GM23338 (cell line): Measurements from ENCODE around the gene FSHB. TPM values are rescaled to one million over a fixed set of nuclear protein-coding genes. Genes with fewer than 3 reads are reported as not detected.

Source experiments
- ATAC-seq: fragments of 200-7000 bp; cut with Tn5 transposase; 3 replicates; pipeline ENCODE4 v1.9.1; 2020
- DNase-seq: peaks from one replicate; pipeline ENCODE4 v3.0.0-alpha.2; 2015; ENCODE audit warnings: low spot score
- H2AFZ ChIP-seq: fragments of 200-600 bp; sonication (generic); 2 replicates; pipeline ENCODE4 v1.8.0; 2016; ENCODE audit warnings: antibody characterized with exemption, mild to moderate bottlenecking, moderate library complexity
- H3F3A ChIP-seq: fragments of 200-600 bp; sonication (generic); replicated peaks from 2 replicates; pipeline ENCODE4 v1.8.0; 2017; ENCODE audit warnings: antibody characterized with exemption, mixed run types, low read depth
- H3K27ac ChIP-seq: fragments of 200-600 bp; sonication (generic); 2 replicates; pipeline ENCODE4 v1.6.1; 2016; ENCODE audit warnings: low read depth
- H3K27me3 ChIP-seq: fragments of 200-600 bp; sonication (generic); 2 replicates; pipeline ENCODE4 v1.8.0; 2016; ENCODE audit warnings: mild to moderate bottlenecking, mixed run types, moderate library complexity; ENCODE audit not compliant: insufficient read depth
- H3K36me3 ChIP-seq: fragments of 200-600 bp; sonication (generic); 2 replicates; pipeline ENCODE4 v1.8.0; 2016; ENCODE audit warnings: mild to moderate bottlenecking; ENCODE audit not compliant: insufficient read depth
- H3K4me1 ChIP-seq: fragments of 200-600 bp; sonication (generic); 2 replicates; pipeline ENCODE4 v1.8.0; 2016; ENCODE audit warnings: mild to moderate bottlenecking, moderate library complexity; ENCODE audit not compliant: insufficient read depth
- H3K4me2 ChIP-seq: fragments of 200-600 bp; sonication (generic); 2 replicates; pipeline ENCODE4 v1.7.1; 2017; ENCODE audit warnings: mixed run types
- H3K4me3 ChIP-seq: fragments of 200-600 bp; sonication (generic); 2 replicates; pipeline ENCODE4 v1.6.1; 2016; ENCODE audit warnings: mixed run types
- H3K79me2 ChIP-seq: fragments of 200-600 bp; sonication (generic); replicated peaks from 2 replicates; pipeline ENCODE4 v1.8.0; 2017; ENCODE audit warnings: mild to moderate bottlenecking; ENCODE audit not compliant: insufficient read depth
- H3K9me2 ChIP-seq: fragments of 200-600 bp; sonication (generic); 2 replicates; pipeline ENCODE4 v1.8.0; 2017; ENCODE audit not compliant: insufficient read depth
- H4K20me1 ChIP-seq: fragments of 200-600 bp; sonication (generic); replicated peaks from 2 replicates; pipeline ENCODE4 v1.8.0; 2017; ENCODE audit warnings: mild to moderate bottlenecking; ENCODE audit not compliant: insufficient read depth
- H3K27ac Mint-ChIP-seq: 2 replicates; pipeline ENCODE4 v1.8.0; 2020; ENCODE audit warnings: inconsistent platforms, mild to moderate bottlenecking, moderate library complexity, mixed read lengths
- H3K27me3 Mint-ChIP-seq: 3 replicates; pipeline ENCODE4 v1.8.0; 2022; ENCODE audit warnings: low read depth, mild to moderate bottlenecking, moderate library complexity, mixed read lengths, inconsistent platforms; ENCODE audit not compliant: insufficient read depth, poor library complexity
- H3K36me3 Mint-ChIP-seq: 3 replicates; pipeline ENCODE4 v1.8.0; 2021; ENCODE audit warnings: low read depth, mild to moderate bottlenecking, inconsistent platforms, moderate library complexity, mixed read lengths
- H3K4me1 Mint-ChIP-seq: 3 replicates; pipeline ENCODE4 v1.8.0; 2020; ENCODE audit warnings: mild to moderate bottlenecking, inconsistent platforms, mixed read lengths
- H3K4me3 Mint-ChIP-seq: 3 replicates; pipeline ENCODE4 v1.8.0; 2021; ENCODE audit warnings: moderate library complexity, mild to moderate bottlenecking, inconsistent platforms, mixed read lengths
- H3K9me3 Mint-ChIP-seq: 3 replicates; pipeline ENCODE4 v1.8.0; 2020; ENCODE audit warnings: moderate library complexity, mild to moderate bottlenecking, inconsistent platforms, mixed read lengths
- NANOG ChIP-seq: IDR thresholded peaks from 2 replicates; pipeline ENCODE4 v1.6.1; 2016; ENCODE audit warnings: antibody characterized with exemption, borderline replicate concordance
- POLR2AphosphoS5 ChIP-seq: IDR thresholded peaks from 2 replicates; pipeline ENCODE4 v1.6.1; 2016; ENCODE audit warnings: antibody characterized with exemption, low read depth
- ZNF114 ChIP-seq: fragments of 250-450 bp; sonication (Bioruptor Pico); IDR thresholded peaks from 2 replicates; pipeline ENCODE4 v1.5.0; 2020; ENCODE audit warnings: mild to moderate bottlenecking, moderate library complexity
- ZNF331 ChIP-seq: fragments of 250-450 bp; sonication (Bioruptor Pico); IDR thresholded peaks from 2 replicates; pipeline ENCODE4 v1.5.0; 2020; ENCODE audit warnings: low read depth, mild to moderate bottlenecking, moderate library complexity
- polyA plus RNA-seq: library from polyadenylated mRNA; unstranded; fragments of >200 nt; fragmentation: Nextera tagmentation; extraction: Ambion mirVana; gene quantifications from 2 replicates; pipeline ENCODE4 v1.2.1, GENCODE V29; 2016
- total RNA-seq: library from RNA; depleted of rRNA; stranded (reverse); fragments of >200 nt; shearing (Covaris generic); gene quantifications from 2 replicates; pipeline ENCODE4 v1.2.3, GENCODE V29; 2014
- TF ChIP-seq, protein P1 (sequence below), 2 experiments: fragments of 200-600 bp in 1 of 2; sonication (generic) in 1 of 2; conservative IDR thresholded peaks; 2 replicates each; pipeline versions ENCODE4 v1.5.1 to v1.6.1; 2016 to 2017; ENCODE audit warnings: antibody characterized with exemption in 2 of 2, low read depth in 2 of 2, mild to moderate bottlenecking in 2 of 2, moderate library complexity in 1 of 2
- TF ChIP-seq, protein P2 (sequence below): IDR thresholded peaks from one replicate; pipeline ENCODE4 v1.6.1; 2018; ENCODE audit warnings: antibody characterized with exemption; ENCODE audit not compliant: unreplicated experiment
- TF ChIP-seq, protein P3 (sequence below): fragments of 250-450 bp; sonication (Bioruptor Pico); IDR thresholded peaks from 2 replicates; pipeline ENCODE4 v1.5.0; 2020; ENCODE audit warnings: mild to moderate bottlenecking, moderate library complexity
- TF ChIP-seq, protein P4 (sequence below): IDR thresholded peaks from 2 replicates; pipeline ENCODE4 v1.6.1; 2016; ENCODE audit warnings: antibody characterized with exemption

The FSHB gene
- total and polyA plus RNA-seq, 2 experiments from 2014 or later: not detected

DNA sequence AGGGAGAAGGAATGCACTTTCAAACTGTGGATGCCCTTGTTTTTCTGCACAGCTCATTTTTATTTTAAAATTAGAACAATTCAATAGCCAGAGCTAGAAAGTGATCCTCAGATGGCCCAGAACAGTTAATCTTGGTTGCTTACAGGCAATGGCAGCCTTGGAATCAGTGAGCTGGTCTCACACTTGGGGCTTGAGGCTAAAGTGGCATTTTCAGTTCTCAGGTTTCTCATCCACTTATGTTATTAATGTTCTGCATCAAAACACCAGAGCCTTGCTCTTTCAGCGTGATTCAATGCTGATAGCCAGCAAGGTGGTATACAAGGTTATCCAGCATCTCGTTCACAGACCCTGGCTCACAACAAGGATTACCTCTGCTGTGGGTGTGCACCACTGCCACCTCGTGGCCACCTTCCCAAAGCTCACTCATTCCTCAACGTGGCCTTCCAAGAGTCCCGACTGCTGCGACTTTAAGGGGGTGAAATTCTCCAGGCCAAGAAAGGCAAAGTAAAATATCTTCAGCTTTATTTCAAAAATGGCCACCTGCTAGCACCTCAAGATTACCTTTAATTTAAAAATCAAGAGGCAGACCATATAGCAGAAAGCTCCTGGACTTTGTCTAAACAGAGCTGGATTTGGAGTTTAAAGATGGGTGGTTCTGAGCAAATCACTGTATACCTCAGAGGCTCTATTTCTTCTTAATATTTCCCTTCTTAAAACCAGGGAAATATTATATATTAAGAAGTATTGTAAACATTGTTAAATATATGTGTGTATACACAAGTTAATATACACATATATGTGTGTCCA, 34.2 kb upstream of the FSHB start:
- TF ChIP-seq, protein P1, sequence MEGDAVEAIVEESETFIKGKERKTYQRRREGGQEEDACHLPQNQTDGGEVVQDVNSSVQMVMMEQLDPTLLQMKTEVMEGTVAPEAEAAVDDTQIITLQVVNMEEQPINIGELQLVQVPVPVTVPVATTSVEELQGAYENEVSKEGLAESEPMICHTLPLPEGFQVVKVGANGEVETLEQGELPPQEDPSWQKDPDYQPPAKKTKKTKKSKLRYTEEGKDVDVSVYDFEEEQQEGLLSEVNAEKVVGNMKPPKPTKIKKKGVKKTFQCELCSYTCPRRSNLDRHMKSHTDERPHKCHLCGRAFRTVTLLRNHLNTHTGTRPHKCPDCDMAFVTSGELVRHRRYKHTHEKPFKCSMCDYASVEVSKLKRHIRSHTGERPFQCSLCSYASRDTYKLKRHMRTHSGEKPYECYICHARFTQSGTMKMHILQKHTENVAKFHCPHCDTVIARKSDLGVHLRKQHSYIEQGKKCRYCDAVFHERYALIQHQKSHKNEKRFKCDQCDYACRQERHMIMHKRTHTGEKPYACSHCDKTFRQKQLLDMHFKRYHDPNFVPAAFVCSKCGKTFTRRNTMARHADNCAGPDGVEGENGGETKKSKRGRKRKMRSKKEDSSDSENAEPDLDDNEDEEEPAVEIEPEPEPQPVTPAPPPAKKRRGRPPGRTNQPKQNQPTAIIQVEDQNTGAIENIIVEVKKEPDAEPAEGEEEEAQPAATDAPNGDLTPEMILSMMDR (conservative IDR thresholded peaks at IDR 0.05; ENCODE audit: low read depth in 2 of 2): peak; percentile 85 to 96
- no peak for TF ChIP-seq ZNF114
- TF ChIP-seq, protein P2, sequence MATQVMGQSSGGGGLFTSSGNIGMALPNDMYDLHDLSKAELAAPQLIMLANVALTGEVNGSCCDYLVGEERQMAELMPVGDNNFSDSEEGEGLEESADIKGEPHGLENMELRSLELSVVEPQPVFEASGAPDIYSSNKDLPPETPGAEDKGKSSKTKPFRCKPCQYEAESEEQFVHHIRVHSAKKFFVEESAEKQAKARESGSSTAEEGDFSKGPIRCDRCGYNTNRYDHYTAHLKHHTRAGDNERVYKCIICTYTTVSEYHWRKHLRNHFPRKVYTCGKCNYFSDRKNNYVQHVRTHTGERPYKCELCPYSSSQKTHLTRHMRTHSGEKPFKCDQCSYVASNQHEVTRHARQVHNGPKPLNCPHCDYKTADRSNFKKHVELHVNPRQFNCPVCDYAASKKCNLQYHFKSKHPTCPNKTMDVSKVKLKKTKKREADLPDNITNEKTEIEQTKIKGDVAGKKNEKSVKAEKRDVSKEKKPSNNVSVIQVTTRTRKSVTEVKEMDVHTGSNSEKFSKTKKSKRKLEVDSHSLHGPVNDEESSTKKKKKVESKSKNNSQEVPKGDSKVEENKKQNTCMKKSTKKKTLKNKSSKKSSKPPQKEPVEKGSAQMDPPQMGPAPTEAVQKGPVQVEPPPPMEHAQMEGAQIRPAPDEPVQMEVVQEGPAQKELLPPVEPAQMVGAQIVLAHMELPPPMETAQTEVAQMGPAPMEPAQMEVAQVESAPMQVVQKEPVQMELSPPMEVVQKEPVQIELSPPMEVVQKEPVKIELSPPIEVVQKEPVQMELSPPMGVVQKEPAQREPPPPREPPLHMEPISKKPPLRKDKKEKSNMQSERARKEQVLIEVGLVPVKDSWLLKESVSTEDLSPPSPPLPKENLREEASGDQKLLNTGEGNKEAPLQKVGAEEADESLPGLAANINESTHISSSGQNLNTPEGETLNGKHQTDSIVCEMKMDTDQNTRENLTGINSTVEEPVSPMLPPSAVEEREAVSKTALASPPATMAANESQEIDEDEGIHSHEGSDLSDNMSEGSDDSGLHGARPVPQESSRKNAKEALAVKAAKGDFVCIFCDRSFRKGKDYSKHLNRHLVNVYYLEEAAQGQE: no peak
- H3K9me3 Mint-ChIP-seq: peaks cover 9% of the 10 kb centered on the region; the same call in 1 of the 3 replicates
- H3F3A ChIP-seq: no peaks in the 10 kb centered on the region

DNA sequence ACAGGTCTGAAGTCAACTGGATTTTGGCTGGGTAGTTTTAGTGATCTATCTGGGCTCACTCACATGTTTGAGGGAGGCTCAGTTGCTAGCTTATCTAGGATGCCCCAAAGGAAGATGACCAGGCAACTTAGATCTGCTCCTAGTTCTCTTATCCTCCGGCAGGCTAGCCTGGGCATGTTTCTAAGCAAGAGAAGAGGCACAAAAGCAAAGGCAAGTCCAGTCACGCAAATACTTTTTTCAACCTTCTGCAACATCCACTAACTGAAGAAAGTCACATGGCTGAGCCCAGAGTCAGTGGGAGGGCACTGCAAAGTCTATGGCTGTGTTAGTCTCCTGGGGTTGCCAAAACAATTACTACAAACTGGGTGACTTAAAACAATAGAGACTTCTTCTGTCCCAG, 32.9 kb upstream of the FSHB start:
- H3K27ac Mint-ChIP-seq: no peak overlapping the region
- H3K4me3 Mint-ChIP-seq: no peak overlapping the region
- ATAC-seq: no peak
- TF ChIP-seq, protein P3, sequence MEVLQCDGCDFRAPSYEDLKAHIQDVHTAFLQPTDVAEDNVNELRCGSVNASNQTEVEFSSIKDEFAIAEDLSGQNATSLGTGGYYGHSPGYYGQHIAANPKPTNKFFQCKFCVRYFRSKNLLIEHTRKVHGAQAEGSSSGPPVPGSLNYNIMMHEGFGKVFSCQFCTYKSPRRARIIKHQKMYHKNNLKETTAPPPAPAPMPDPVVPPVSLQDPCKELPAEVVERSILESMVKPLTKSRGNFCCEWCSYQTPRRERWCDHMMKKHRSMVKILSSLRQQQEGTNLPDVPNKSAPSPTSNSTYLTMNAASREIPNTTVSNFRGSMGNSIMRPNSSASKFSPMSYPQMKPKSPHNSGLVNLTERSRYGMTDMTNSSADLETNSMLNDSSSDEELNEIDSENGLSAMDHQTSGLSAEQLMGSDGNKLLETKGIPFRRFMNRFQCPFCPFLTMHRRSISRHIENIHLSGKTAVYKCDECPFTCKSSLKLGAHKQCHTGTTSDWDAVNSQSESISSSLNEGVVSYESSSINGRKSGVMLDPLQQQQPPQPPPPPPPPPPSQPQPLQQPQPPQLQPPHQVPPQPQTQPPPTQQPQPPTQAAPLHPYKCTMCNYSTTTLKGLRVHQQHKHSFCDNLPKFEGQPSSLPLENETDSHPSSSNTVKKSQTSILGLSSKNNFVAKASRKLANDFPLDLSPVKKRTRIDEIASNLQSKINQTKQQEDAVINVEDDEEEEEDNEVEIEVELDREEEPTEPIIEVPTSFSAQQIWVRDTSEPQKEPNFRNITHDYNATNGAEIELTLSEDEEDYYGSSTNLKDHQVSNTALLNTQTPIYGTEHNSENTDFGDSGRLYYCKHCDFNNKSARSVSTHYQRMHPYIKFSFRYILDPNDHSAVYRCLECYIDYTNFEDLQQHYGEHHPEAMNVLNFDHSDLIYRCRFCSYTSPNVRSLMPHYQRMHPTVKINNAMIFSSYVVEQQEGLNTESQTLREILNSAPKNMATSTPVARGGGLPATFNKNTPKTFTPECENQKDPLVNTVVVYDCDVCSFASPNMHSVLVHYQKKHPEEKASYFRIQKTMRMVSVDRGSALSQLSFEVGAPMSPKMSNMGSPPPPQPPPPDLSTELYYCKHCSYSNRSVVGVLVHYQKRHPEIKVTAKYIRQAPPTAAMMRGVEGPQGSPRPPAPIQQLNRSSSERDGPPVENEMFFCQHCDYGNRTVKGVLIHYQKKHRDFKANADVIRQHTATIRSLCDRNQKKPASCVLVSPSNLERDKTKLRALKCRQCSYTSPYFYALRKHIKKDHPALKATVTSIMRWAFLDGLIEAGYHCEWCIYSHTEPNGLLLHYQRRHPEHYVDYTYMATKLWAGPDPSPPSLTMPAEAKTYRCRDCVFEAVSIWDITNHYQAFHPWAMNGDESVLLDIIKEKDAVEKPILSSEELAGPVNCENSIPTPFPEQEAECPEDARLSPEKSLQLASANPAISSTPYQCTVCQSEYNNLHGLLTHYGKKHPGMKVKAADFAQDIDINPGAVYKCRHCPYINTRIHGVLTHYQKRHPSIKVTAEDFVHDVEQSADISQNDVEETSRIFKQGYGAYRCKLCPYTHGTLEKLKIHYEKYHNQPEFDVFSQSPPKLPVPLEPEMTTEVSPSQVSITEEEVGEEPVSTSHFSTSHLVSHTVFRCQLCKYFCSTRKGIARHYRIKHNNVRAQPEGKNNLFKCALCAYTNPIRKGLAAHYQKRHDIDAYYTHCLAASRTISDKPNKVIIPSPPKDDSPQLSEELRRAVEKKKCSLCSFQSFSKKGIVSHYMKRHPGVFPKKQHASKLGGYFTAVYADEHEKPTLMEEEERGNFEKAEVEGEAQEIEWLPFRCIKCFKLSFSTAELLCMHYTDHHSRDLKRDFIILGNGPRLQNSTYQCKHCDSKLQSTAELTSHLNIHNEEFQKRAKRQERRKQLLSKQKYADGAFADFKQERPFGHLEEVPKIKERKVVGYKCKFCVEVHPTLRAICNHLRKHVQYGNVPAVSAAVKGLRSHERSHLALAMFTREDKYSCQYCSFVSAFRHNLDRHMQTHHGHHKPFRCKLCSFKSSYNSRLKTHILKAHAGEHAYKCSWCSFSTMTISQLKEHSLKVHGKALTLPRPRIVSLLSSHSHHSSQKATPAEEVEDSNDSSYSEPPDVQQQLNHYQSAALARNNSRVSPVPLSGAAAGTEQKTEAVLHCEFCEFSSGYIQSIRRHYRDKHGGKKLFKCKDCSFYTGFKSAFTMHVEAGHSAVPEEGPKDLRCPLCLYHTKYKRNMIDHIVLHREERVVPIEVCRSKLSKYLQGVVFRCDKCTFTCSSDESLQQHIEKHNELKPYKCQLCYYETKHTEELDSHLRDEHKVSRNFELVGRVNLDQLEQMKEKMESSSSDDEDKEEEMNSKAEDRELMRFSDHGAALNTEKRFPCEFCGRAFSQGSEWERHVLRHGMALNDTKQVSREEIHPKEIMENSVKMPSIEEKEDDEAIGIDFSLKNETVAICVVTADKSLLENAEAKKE (CRISPR knock-in tag): no peak
- TF ChIP-seq NANOG: no peak
- TF ChIP-seq, protein P4, sequence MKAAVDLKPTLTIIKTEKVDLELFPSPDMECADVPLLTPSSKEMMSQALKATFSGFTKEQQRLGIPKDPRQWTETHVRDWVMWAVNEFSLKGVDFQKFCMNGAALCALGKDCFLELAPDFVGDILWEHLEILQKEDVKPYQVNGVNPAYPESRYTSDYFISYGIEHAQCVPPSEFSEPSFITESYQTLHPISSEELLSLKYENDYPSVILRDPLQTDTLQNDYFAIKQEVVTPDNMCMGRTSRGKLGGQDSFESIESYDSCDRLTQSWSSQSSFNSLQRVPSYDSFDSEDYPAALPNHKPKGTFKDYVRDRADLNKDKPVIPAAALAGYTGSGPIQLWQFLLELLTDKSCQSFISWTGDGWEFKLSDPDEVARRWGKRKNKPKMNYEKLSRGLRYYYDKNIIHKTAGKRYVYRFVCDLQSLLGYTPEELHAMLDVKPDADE: no peak
- TF ChIP-seq ZNF331 (CRISPR knock-in tag): no peak
- no peak for TF ChIP-seq POLR2AphosphoS5

More for the DNA sequence above, 34.2 kb upstream of the FSHB start:
- no peak overlapping the region for H3K4me3 Mint-ChIP-seq
- H3K4me2 ChIP-seq: no peak overlapping the region
- H4K20me1 ChIP-seq: no peaks in the 10 kb centered on the region
- no peaks in the 10 kb centered on the region for H3K27me3 Mint-ChIP-seq
- no peaks in the 10 kb centered on the region for H3K4me1 Mint-ChIP-seq
- no peak overlapping the region for H3K4me3 ChIP-seq
- H3K9me2 ChIP-seq: peaks cover 7% of the 10 kb centered on the region; the same call in 1 of the 2 replicates
- no peak overlapping the region for H3K27ac ChIP-seq
- H3K36me3 ChIP-seq: no peaks in the 10 kb centered on the region
- no peak overlapping the region; the same call in 1 of the 2 replicates for H2AFZ ChIP-seq
- DNase-seq: peak; percentile 85
- H3K27me3 ChIP-seq: no peaks in the 10 kb centered on the region
- no peaks in the 10 kb centered on the region for H3K4me1 ChIP-seq
- H3K36me3 Mint-ChIP-seq: no peaks in the 10 kb centered on the region
- H3K27ac Mint-ChIP-seq: no peak overlapping the region
- H3K79me2 ChIP-seq: no peaks in the 10 kb centered on the region
- peak; percentile 100 for ATAC-seq

More for the DNA sequence above, 32.9 kb upstream of the FSHB start:
- H3K79me2 ChIP-seq: no peaks in the 10 kb centered on the region
- peaks cover 9% of the 10 kb centered on the region; the same call in 1 of the 3 replicates for H3K9me3 Mint-ChIP-seq
- H3K4me1 ChIP-seq: no peaks in the 10 kb centered on the region
- no peaks in the 10 kb centered on the region for H3K36me3 ChIP-seq
- no peak overlapping the region for H3K4me3 ChIP-seq
- no peaks in the 10 kb centered on the region for H3K27me3 ChIP-seq
- no peak overlapping the region for H3K27ac ChIP-seq
- no peaks in the 10 kb centered on the region for H3K4me1 Mint-ChIP-seq
- no peaks in the 10 kb centered on the region for H3K27me3 Mint-ChIP-seq
- no peaks in the 10 kb centered on the region for H3K9me2 ChIP-seq
- H2AFZ ChIP-seq: peak overlapping the region; percentile 78
- no peaks in the 10 kb centered on the region for H3F3A ChIP-seq
- DNase-seq: no peak
- H4K20me1 ChIP-seq: no peaks in the 10 kb centered on the region
- no peaks in the 10 kb centered on the region for H3K36me3 Mint-ChIP-seq
- no peak overlapping the region for H3K4me2 ChIP-seq
